H1 (cell line): ENCODE data around the gene NNMT. TPM values are rescaled to one million over a fixed set of nuclear protein-coding genes. Genes with fewer than 3 reads are reported as not detected.
A peak's percentile ranks its signal among the peaks of the same experiment; 100 is the strongest.

ENCODE experiments used
- CTCF ChIA-PET: fragments of 300-600 bp; sonication (Branson Sonifier 250); formaldehyde crosslinking; loops from one replicate; lab custom pipeline; 2021; ENCODE audit not compliant: partially characterized antibody; lab: Charles Lee
- POLR2A ChIA-PET: fragments of 300-600 bp; sonication (Branson Sonifier 250); formaldehyde crosslinking; loops from one replicate; lab custom pipeline; 2021; ENCODE audit warnings: inconsistent platforms; ENCODE audit not compliant: partially characterized antibody; lab: Charles Lee
- DNase-seq, 2 experiments: peaks; one replicate each; pipeline versions ENCODE4 v3.0.0 to v3.0.0-alpha.2; 2010 to 2022; ENCODE audit warnings: low spot score in 2 of 2, low read depth in 1 of 2, mixed read lengths in 1 of 2
- FAIRE-seq: peaks from 2 replicates; lab custom pipeline; 2011; peaks lifted over from hg19 to GRCh38; lab: Jason Lieb, UNC
- H2AFZ ChIP-seq: 2 replicates; pipeline ENCODE4 v1.8.1; 2012; ENCODE audit warnings: low read length, inconsistent platforms
- H2AK5ac ChIP-seq: 2 replicates; pipeline ENCODE4 v1.6.1; 2013; ENCODE audit warnings: low read depth, low read length
- H2BK120ac ChIP-seq: replicated peaks from 2 replicates; pipeline ENCODE3; 2013; ENCODE audit warnings: low read depth, low read length, inconsistent platforms
- H2BK12ac ChIP-seq: 2 replicates; pipeline ENCODE4 v1.6.1; 2013; ENCODE audit warnings: low read depth, low read length
- H2BK15ac ChIP-seq: 2 replicates; pipeline ENCODE4 v1.6.1; 2013; ENCODE audit warnings: low read length
- H2BK20ac ChIP-seq: 2 replicates; pipeline ENCODE4 v1.6.1; 2013; ENCODE audit warnings: low read length
- H2BK5ac ChIP-seq: 2 replicates; pipeline ENCODE4 v1.6.1; 2013; ENCODE audit warnings: low read depth, low read length
- H3K14ac ChIP-seq: 2 replicates; pipeline ENCODE4 v1.6.1; 2013; ENCODE audit warnings: inconsistent platforms; ENCODE audit not compliant: insufficient read length
- H3K18ac ChIP-seq: 2 replicates; pipeline ENCODE4 v1.6.1; 2013; ENCODE audit warnings: low read length; ENCODE audit errors: extremely low read depth
- H3K23ac ChIP-seq: 2 replicates; pipeline ENCODE4 v1.6.1; 2013; ENCODE audit warnings: inconsistent platforms; ENCODE audit not compliant: insufficient read length
- H3K23me2 ChIP-seq: 2 replicates; pipeline ENCODE4 v1.6.1; 2013; ENCODE audit warnings: low read depth, low read length
- H3K27ac ChIP-seq: 2 replicates; pipeline ENCODE4 v1.6.1; 2011; ENCODE audit warnings: low read depth, low read length, inconsistent platforms
- H3K27me3 ChIP-seq, 4 experiments: replicated peaks in 1 of 4; 1 replicate in 1 of 4; 2 replicates in 3 of 4; pipeline versions ENCODE4 v1.6.1 to v1.8.1; 2011 to 2013; ENCODE audit warnings: low read length in 3 of 4, mild to moderate bottlenecking in 3 of 4, inconsistent platforms in 2 of 4, mixed read lengths in 2 of 4, moderate library complexity in 1 of 4; ENCODE audit not compliant: control insufficient read depth in 3 of 4, insufficient read depth in 3 of 4; ENCODE audit errors: extremely low read depth in 1 of 4
- H3K36me3 ChIP-seq, 4 experiments: 2 replicates each; pipeline versions ENCODE4 v1.6.1 to v1.8.1; 2011 to 2013; ENCODE audit warnings: mild to moderate bottlenecking in 4 of 4, low read length in 3 of 4, moderate library complexity in 2 of 4, control low read depth in 1 of 4, inconsistent platforms in 1 of 4; ENCODE audit not compliant: insufficient read depth in 4 of 4, control insufficient read depth in 2 of 4
- H3K4ac ChIP-seq: replicated peaks from 2 replicates; pipeline ENCODE3; 2013; ENCODE audit warnings: low read length, low read depth, mixed read lengths, inconsistent platforms; ENCODE audit not compliant: insufficient read length
- H3K4me1 ChIP-seq, 4 experiments: replicated peaks in 1 of 4; 1 replicate in 1 of 4; 2 replicates in 3 of 4; pipeline versions ENCODE4 v1.6.1 to v1.8.1; 2011 to 2013; ENCODE audit warnings: low read length in 3 of 4, inconsistent platforms in 2 of 4, mixed read lengths in 1 of 4; ENCODE audit not compliant: insufficient read depth in 4 of 4, control insufficient read depth in 3 of 4
- H3K4me2 ChIP-seq, 2 experiments: 2 replicates each; pipeline versions ENCODE4 v1.6.1 to v1.8.1; 2011 to 2013; ENCODE audit warnings: low read depth in 2 of 2, low read length in 2 of 2, control low read depth in 1 of 2, inconsistent platforms in 1 of 2, mild to moderate bottlenecking in 1 of 2; ENCODE audit not compliant: insufficient read depth in 1 of 2
- H3K4me3 ChIP-seq, 4 experiments: fragments of 200-600, 300-600 bp in 1 of 4; sonication (generic), shearing (Covaris generic), sonication (Bioruptor Twin) in 1 of 4; 2 replicates each; pipeline versions ENCODE4 v1.5.1 to v1.8.1; 2011 to 2016; ENCODE audit warnings: low read length in 4 of 4, low read depth in 3 of 4, control low read depth in 2 of 4, inconsistent platforms in 2 of 4, mild to moderate bottlenecking in 2 of 4, mixed read lengths in 1 of 4, moderate library complexity in 1 of 4; ENCODE audit not compliant: insufficient read depth in 2 of 4; ENCODE audit errors: extremely low read depth in 1 of 4
- H3K56ac ChIP-seq: replicated peaks from 2 replicates; pipeline ENCODE3; 2013; ENCODE audit warnings: low read depth, mild to moderate bottlenecking, mixed read lengths, low read length, inconsistent platforms; ENCODE audit not compliant: insufficient read length
- H3K79me1 ChIP-seq: 2 replicates; pipeline ENCODE4 v1.6.1; 2013; ENCODE audit warnings: low read depth, low read length, control low read depth
- H3K79me2 ChIP-seq, 2 experiments: 2 replicates each; pipeline versions ENCODE4 v1.6.1 to v1.8.1; 2012 to 2013; ENCODE audit warnings: low read length in 2 of 2, mild to moderate bottlenecking in 2 of 2, inconsistent platforms in 1 of 2; ENCODE audit not compliant: insufficient read depth in 2 of 2, control insufficient read depth in 1 of 2
- H3K9ac ChIP-seq, 4 experiments: replicated peaks in 1 of 4; 1 replicate in 1 of 4; 2 replicates in 3 of 4; pipeline versions ENCODE4 v1.6.1 to v1.8.1; 2011 to 2013; ENCODE audit warnings: low read depth in 3 of 4, low read length in 3 of 4, control low read depth in 2 of 4, mild to moderate bottlenecking in 2 of 4, moderate library complexity in 2 of 4, inconsistent platforms in 1 of 4; ENCODE audit errors: extremely low read depth in 1 of 4
- H3K9me3 ChIP-seq, 2 experiments: 2 replicates each; pipeline versions ENCODE4 v1.6.1 to v1.8.1; 2012 to 2013; ENCODE audit warnings: mild to moderate bottlenecking in 2 of 2, moderate library complexity in 2 of 2, control low read depth in 1 of 2, inconsistent platforms in 1 of 2, low read depth in 1 of 2, low read length in 1 of 2, mixed read lengths in 1 of 2; ENCODE audit not compliant: insufficient read depth in 2 of 2
- H4K20me1 ChIP-seq, 2 experiments: replicated peaks in 1 of 2; 2 replicates each; pipeline versions ENCODE3 to v1.8.1; 2011 to 2013; ENCODE audit warnings: inconsistent platforms in 2 of 2, low read length in 2 of 2, mild to moderate bottlenecking in 1 of 2; ENCODE audit not compliant: insufficient read depth in 2 of 2, control insufficient read depth in 1 of 2
- H4K5ac ChIP-seq: 2 replicates; pipeline ENCODE4 v1.6.1; 2013; ENCODE audit warnings: low read length, low read depth, mixed read lengths, inconsistent platforms; ENCODE audit not compliant: insufficient read length
- H4K8ac ChIP-seq: 2 replicates; pipeline ENCODE4 v1.8.0; 2013; ENCODE audit warnings: mild to moderate bottlenecking, moderate library complexity, low read length, inconsistent platforms; ENCODE audit not compliant: insufficient read depth; ENCODE audit errors: extremely low read depth
- H4K91ac ChIP-seq: replicated peaks from 2 replicates; pipeline ENCODE3; 2013; ENCODE audit warnings: low read length, mixed read lengths, inconsistent platforms; ENCODE audit not compliant: insufficient read length
- HDAC2 ChIP-seq, 2 experiments: fragments of 300-600 bp in 1 of 2; sonication (generic) in 1 of 2; IDR thresholded peaks; 2 replicates each; pipeline ENCODE4 v1.6.1; 2011 to 2012; ENCODE audit warnings: low read depth in 2 of 2, low read length in 2 of 2, mild to moderate bottlenecking in 2 of 2, moderate library complexity in 2 of 2, borderline replicate concordance in 1 of 2, inconsistent platforms in 1 of 2
- HDAC6 ChIP-seq: IDR thresholded peaks from one replicate; pipeline ENCODE4 v1.7.1; 2012; ENCODE audit warnings: low read depth, mild to moderate bottlenecking, inconsistent platforms, low read length, moderate library complexity
- MAFK ChIP-seq: IDR thresholded peaks from 2 replicates; pipeline ENCODE4 v1.6.1; 2012; ENCODE audit warnings: low read depth, mild to moderate bottlenecking, improper control_type of control experiment, low read length
- NRF1 ChIP-seq: IDR thresholded peaks from 2 replicates; pipeline ENCODE4 v1.6.1; 2011; ENCODE audit warnings: mild to moderate bottlenecking, low read depth, low read length, improper control_type of control experiment
- SP4 ChIP-seq: IDR thresholded peaks from 2 replicates; pipeline ENCODE4 v1.6.1; 2012; ENCODE audit warnings: low read length, inconsistent platforms
- WGBS, 2 experiments: shearing (Covaris generic) in 1 of 2; methylation state at CpG; one replicate each; pipeline versions ENCODE4 v1.1.6 to v1.1.7; 2013 to 2015; ENCODE audit warnings: low lambda C conversion rate in 2 of 2, mixed read lengths in 2 of 2, inconsistent platforms in 1 of 2, low coverage in 1 of 2, missing lambda C conversion rate in 1 of 2; ENCODE audit not compliant: insufficient replicate concordance in 2 of 2, insufficient coverage in 1 of 2, insufficient read length in 1 of 2; ENCODE audit errors: extremely low coverage in 1 of 2, missing lambda C conversion rate in 1 of 2; 5-methylcytosine and 5-hydroxymethylcytosine counted together
- polyA plus RNA-seq, 7 experiments: library from polyadenylated mRNA; depleted of rRNA in 3 of 7; stranded (reverse) in 5 of 7; unstranded in 2 of 7; fragments of >200 nt in 5 of 7; fragments of 200-250 nt in 2 of 7; gene quantifications; 1 replicate in 5 of 7; 2 replicates in 1 of 7; 4 replicates in 1 of 7; pipeline versions ENCODE4 v1.2.1 to v1.2.3, GENCODE V29; 2011 to 2013; ENCODE audit warnings: missing spikeins in 2 of 7, mixed read lengths in 2 of 7
- total RNA-seq: library from RNA; stranded (reverse); fragmentation: NEBNext Ultra II Directional; extraction: Animal tissue kit (Norgen Biotek cat#: 25700); gene quantifications from 2 replicates; pipeline ENCODE4 v1.2.1, GENCODE V29; 2021

NNMT gene
- total and polyA plus RNA-seq, 2 of the 8 experiments (the other 6 are each of a cell fraction or from before 2014, with no cell fraction given), result not detected

DNA sequence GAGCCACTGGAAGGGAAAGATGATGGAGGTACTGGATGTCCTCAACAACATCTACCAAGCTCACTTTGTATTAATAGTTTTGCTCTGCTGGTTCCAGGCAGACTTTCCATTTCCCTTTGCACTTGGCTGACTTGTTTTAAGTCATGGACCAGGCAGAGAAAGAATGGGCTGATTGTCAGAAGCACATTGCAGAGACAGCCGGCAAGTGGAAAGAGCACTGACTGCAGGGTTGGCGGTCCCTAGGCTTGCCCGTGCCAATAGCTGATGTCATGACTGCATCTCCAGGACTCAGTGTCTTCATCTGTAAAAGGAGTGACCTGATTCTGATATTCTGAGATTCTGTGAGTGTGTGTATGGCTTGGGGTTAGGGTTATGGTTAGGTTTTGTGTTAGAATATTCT, 20.9 kb upstream of the NNMT start:
- no peak overlapping the region for H2BK5ac ChIP-seq
- H2AK5ac ChIP-seq, result no peak overlapping the region
- no peak overlapping the region for H3K18ac ChIP-seq
- no peak overlapping the region for H3K56ac ChIP-seq
- no peak overlapping the region for H3K9ac ChIP-seq
- ChIA-PET POLR2A (no interaction called here), CTCF (interaction anchor here (1.1 to 12.4 kb wide), 3 partner anchors 13 to 280 kb away, joined by 3 to 123 read pairs (median 4); no protein-coding TSS in a partner anchor)
- no peak for FAIRE-seq
- no peaks in the 10 kb centered on the region for H4K20me1 ChIP-seq
- H2BK20ac ChIP-seq, result no peak overlapping the region
- WGBS, 2 experiments, result 88% methylated on average over 3 of the region's 3 CpGs; no CpG with 5 or more reads in 1 of the 2 experiments
- H2BK12ac ChIP-seq, result no peak overlapping the region
- H3K4me2 ChIP-seq, result no peak overlapping the region
- H3K4ac ChIP-seq, result no peak overlapping the region
- no peaks in the 10 kb centered on the region for H3K36me3 ChIP-seq
- H4K5ac ChIP-seq, result no peak overlapping the region
- H3K27ac ChIP-seq, result no peak overlapping the region
- no peaks in the 10 kb centered on the region for H3K79me2 ChIP-seq
- H3K9me3 ChIP-seq, result no peaks in the 10 kb centered on the region
- no peak overlapping the region for H2AFZ ChIP-seq
- no peak overlapping the region for H4K8ac ChIP-seq
- DNase-seq, result peak in 1 of 2 experiments; percentile 19
- H3K4me3 ChIP-seq, result no peak overlapping the region
- no peak overlapping the region for H2BK15ac ChIP-seq
- H3K14ac ChIP-seq, result no peak overlapping the region
- H2BK120ac ChIP-seq, result no peak overlapping the region
- H4K91ac ChIP-seq, result no peak overlapping the region
- no peaks in the 10 kb centered on the region for H3K4me1 ChIP-seq
- H3K23me2 ChIP-seq, result no peaks in the 10 kb centered on the region
- no peak overlapping the region for H3K23ac ChIP-seq
- H3K79me1 ChIP-seq, result no peaks in the 10 kb centered on the region
- peaks cover 0 to 1% (median 0%) of the 10 kb centered on the region in 4 experiments; a peak in 1 of 7 replicates for H3K27me3 ChIP-seq
- TF ChIP-seq HDAC6 (no peak), MAFK (no peak), SP4 (no peak), NRF1 (no peak), HDAC2 (IDR thresholded peaks at IDR 0.05; ENCODE audit: borderline replicate concordance in 1 of 2, low read depth in 2 of 2, low read length in 2 of 2) (no peak)
